ENCODE measurements around the gene CR1L. TPM values are rescaled to one million over a fixed set of nuclear protein-coding genes. Genes with fewer than 3 reads are reported as not detected.
"Not testable (repeated sequence)": the region's sequence is repeated elsewhere in the genome, so short reads cannot be mapped to it uniquely, and the experiment has no call there.

Gene CR1L
- total and polyA plus RNA-seq, 12 donors = 0.34 to 1.1 (median 0.42) TPM; not detected in 9

- Histone ChIP-seq H3K27me3 (peaks cover 0 to 25% (median 8%) of the 10 kb centered on the region in 7 donors), H3K4me3 (no peak overlapping the region), H3K27ac (no peak overlapping the region), H3K9me3 (peaks cover 0 to 7% (median 0%) of the 10 kb centered on the region in 11 donors), H3K4me1 (no peaks in the 10 kb centered on the region), H3K36me3 (no peaks in the 10 kb centered on the region)
- no peak for TF ChIP-seq CTCF (IDR thresholded peaks at IDR 0.05)
- no peak for ATAC-seq
- no peak for DNase-seq
- intact Hi-C loops (cut with DNase I) = no loop called here
- whole genome bisulfite sequencing, 2 donors = 77 to 79% methylated on average over 7 of the region's 7 CpGs
These were observed 13.5 kb downstream of the CR1L start for GRCh38 chr1:207658408-207658807.

GRCh38 chr1:207658904-207659485 lies 14.1 kb downstream of the CR1L start:
- Histone ChIP-seq H3K27ac (no peak overlapping the region), H3K9me3 (peaks cover 0 to 13% (median 0%) of the 10 kb centered on the region in 11 donors), H3K36me3 (no peaks in the 10 kb centered on the region), H3K4me1 (no peaks in the 10 kb centered on the region), H3K27me3 (peaks cover 0 to 21% (median 8%) of the 10 kb centered on the region in 7 donors), H3K4me3 (no peak overlapping the region)
- TF ChIP-seq CTCF (IDR thresholded peaks at IDR 0.05) = no peak
- ATAC-seq (no peak), DNase-seq (no peak)
- intact Hi-C loops (cut with DNase I) = no loop called here
- 83 to 86% methylated on average over 9 of the region's 9 CpGs for WGBS, 2 donors

- no peak for ATAC-seq
- DNase-seq = no peak
- H3K4me3 ChIP-seq = no peak overlapping the region
- no peaks in the 10 kb centered on the region for H3K4me1 ChIP-seq
- no peaks in the 10 kb centered on the region for H3K36me3 ChIP-seq
- no peak for TF ChIP-seq CTCF (IDR thresholded peaks at IDR 0.05)
- peaks cover 0 to 21% (median 8%) of the 10 kb centered on the region in 7 donors for H3K27me3 ChIP-seq
- intact Hi-C loops (cut with DNase I) = no loop called here
- H3K27ac ChIP-seq = no peak overlapping the region
- 61 to 71% methylated on average over 10 of the region's 10 CpGs for WGBS, 2 donors
- H3K9me3 ChIP-seq = peaks cover 0 to 16% (median 0%) of the 10 kb centered on the region in 11 donors
These were observed 14.7 kb downstream of the CR1L start for GRCh38 chr1:207659545-207660153.

- DNase-seq; intact Hi-C loops (cut with DNase I); H3K36me3 ChIP-seq; H3K27ac ChIP-seq; ATAC-seq; H3K4me3 ChIP-seq; H3K4me1 ChIP-seq: not testable (repeated sequence)
- H3K27me3 ChIP-seq = peaks cover 0 to 32% (median 14%) of the 10 kb centered on the region in 7 donors
- peaks cover 0 to 19% (median 0%) of the 10 kb centered on the region in 11 donors for H3K9me3 ChIP-seq
- WGBS, 2 donors = 90 to 100% methylated on average over 1 of the region's 2 CpGs
These were observed 16.5 kb downstream of the CR1L start for GRCh38 chr1:207661420-207661819.

GRCh38 chr1:207666342-207666741 lies 21.4 kb downstream of the CR1L start:
- Histone ChIP-seq H3K4me1 (peaks cover 0 to 9% (median 0%) of the 10 kb centered on the region in 9 donors), H3K9me3 (peaks cover 0 to 20% (median 0%) of the 10 kb centered on the region in 11 donors), H3K4me3 (no peak overlapping the region), H3K27ac (no peak overlapping the region), H3K27me3 (peaks cover 0 to 67% (median 60%) of the 10 kb centered on the region in 7 donors), H3K36me3 (no peaks in the 10 kb centered on the region)
- intact Hi-C loops (cut with DNase I) = no loop called here
- TF ChIP-seq CTCF (IDR thresholded peaks at IDR 0.05) = no peak
- no peak for DNase-seq
- WGBS, 2 donors = 90 to 92% methylated on average over 1 of the region's 1 CpG
- no peak for ATAC-seq

Measured in heart right ventricle (tissue), 16 donors.